ENCODE data around the gene TRIM66.

The TRIM66 gene

DNA sequence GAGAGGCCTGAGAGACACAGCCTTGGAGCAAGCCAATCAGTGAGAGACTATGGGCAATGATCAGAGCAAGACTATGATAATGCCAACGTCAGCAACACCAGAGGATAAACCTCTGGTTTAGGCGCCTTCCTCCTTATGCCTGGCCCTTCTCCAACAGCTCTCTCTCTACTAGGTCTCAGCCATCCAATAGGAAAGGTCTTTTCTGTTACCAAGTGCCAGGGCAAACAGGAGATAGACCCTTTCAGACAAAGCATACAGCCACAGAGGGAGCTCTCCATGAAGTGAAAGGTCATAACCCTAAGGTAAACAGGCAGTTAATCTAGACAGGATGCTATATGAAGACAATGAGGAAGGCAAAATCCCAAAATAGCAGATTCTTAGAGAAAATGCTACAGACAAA, 98.0 kb downstream of the TRIM66 start:
- H3K4me3 ChIP-seq (ENCODE audit: low read length), result no peak overlapping the region
- TF ChIP-seq, protein P1, sequence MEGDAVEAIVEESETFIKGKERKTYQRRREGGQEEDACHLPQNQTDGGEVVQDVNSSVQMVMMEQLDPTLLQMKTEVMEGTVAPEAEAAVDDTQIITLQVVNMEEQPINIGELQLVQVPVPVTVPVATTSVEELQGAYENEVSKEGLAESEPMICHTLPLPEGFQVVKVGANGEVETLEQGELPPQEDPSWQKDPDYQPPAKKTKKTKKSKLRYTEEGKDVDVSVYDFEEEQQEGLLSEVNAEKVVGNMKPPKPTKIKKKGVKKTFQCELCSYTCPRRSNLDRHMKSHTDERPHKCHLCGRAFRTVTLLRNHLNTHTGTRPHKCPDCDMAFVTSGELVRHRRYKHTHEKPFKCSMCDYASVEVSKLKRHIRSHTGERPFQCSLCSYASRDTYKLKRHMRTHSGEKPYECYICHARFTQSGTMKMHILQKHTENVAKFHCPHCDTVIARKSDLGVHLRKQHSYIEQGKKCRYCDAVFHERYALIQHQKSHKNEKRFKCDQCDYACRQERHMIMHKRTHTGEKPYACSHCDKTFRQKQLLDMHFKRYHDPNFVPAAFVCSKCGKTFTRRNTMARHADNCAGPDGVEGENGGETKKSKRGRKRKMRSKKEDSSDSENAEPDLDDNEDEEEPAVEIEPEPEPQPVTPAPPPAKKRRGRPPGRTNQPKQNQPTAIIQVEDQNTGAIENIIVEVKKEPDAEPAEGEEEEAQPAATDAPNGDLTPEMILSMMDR (IDR thresholded peaks at IDR 0.05; ENCODE audit: insufficient read depth, low read depth, low read length, missing control alignments), result no peak
- no peak for DNase-seq (ENCODE audit: low read depth)

DNA sequence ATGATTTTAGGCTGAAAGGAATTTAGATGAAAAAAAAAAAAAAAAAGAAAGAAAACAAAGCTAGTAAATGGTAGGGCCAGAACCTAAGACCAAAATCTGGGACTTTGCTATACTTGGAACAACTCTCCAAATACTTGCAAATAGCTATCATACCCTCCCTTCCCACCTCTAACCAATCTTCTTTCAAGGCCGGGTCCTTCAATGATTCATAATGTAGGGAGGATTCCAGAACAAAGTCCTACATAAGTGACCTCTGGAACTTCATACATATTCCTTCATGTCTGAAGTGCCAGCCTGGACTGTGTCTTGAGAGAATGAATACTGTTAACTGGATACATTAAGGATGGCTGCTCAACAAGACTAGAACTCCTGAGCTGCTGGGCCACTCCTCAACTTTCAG, 98.4 kb downstream of the TRIM66 start:
- TF ChIP-seq, protein P1 (IDR thresholded peaks at IDR 0.05; ENCODE audit: insufficient read depth, low read depth, low read length, missing control alignments), result no peak

DNA sequence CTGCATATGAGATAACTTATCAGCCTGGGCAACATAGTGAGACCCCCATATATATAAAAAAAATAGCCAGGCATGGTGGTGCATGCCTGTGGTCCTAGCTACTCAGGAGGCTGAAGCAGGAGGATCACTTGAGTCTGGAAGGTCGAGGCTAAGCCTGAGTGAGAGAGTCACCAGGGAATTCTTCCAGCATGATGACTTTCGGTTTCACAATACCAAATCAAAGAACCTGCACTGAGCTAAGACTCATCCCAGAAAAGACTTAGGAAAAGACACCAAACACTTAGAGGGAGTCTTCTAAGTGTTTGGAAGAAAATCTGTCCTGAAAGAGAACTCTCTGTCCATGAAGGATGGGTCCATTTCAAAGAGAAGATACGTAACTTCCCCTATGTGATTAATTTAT, 101.2 kb downstream of the TRIM66 start:
- DNase-seq (ENCODE audit: low read depth), result peak; percentile 43
- TF ChIP-seq, protein P1 (IDR thresholded peaks at IDR 0.05; ENCODE audit: insufficient read depth, low read depth, low read length, missing control alignments), result no peak
- H3K4me3 ChIP-seq (ENCODE audit: low read length), result no peak overlapping the region

More for the DNA sequence above, 98.4 kb downstream of the TRIM66 start:
- no peak for DNase-seq (ENCODE audit: low read depth)
- H3K4me3 ChIP-seq (ENCODE audit: low read length), result no peak overlapping the region

- DNase-seq (ENCODE audit: low read depth), result peak; percentile 77
Observed at GRCh38 chr11:8577791-8578581, 104.5 kb downstream of the TRIM66 start.

GRCh38 chr11:8574798-8575197, 107.7 kb downstream of the TRIM66 start:
- DNase-seq (ENCODE audit: low read depth), result no peak
- no peak overlapping the region for H3K4me3 ChIP-seq (ENCODE audit: low read length)
- TF ChIP-seq, protein P1 (IDR thresholded peaks at IDR 0.05; ENCODE audit: insufficient read depth, low read depth, low read length, missing control alignments), result no peak

More at GRCh38 chr11:8577791-8578581, 104.5 kb downstream of the TRIM66 start:
- TF ChIP-seq, protein P1 (IDR thresholded peaks at IDR 0.05; ENCODE audit: insufficient read depth, low read depth, low read length, missing control alignments), result no peak
- H3K4me3 ChIP-seq (ENCODE audit: low read length), result no peak overlapping the region

GRCh38 chr11:8573777-8574176, 108.7 kb downstream of the TRIM66 start:
- no peak overlapping the region for H3K4me3 ChIP-seq (ENCODE audit: low read length)
- TF ChIP-seq, protein P1 (IDR thresholded peaks at IDR 0.05; ENCODE audit: insufficient read depth, low read depth, low read length, missing control alignments), result no peak
- DNase-seq (ENCODE audit: low read depth), result no peak

Data from epithelial cell of esophagus (primary cell).